GM18511 (cell line): Measurements from ENCODE around the gene PLAC8.
"Not testable (repeated sequence)": the region's sequence is repeated elsewhere in the genome, so short reads cannot be mapped to it uniquely, and the experiment has no call there.

Experiments
- ATAC-seq: cut with Tn5 transposase; IDR thresholded peaks from one replicate; pipeline ENCODE4 v1.9.1; 2021; ENCODE audit warnings: mild to moderate bottlenecking, moderate library complexity; ENCODE audit not compliant: unreplicated experiment

PLAC8 gene

GRCh38 chr4:83112678-83113428 is 1.7 kb downstream of the PLAC8 start:
- ATAC-seq = no peak

- ATAC-seq = peak; percentile 39
These were observed 2.3 kb downstream of the PLAC8 start for GRCh38 chr4:83112231-83112630.

- ATAC-seq = not testable (repeated sequence)
These were observed 2.8 kb downstream of the PLAC8 start for GRCh38 chr4:83111751-83112141.

- ATAC-seq = no peak
These were observed 3.4 kb downstream of the PLAC8 start for GRCh38 chr4:83110970-83111750.

- ATAC-seq = peak; percentile 72
These were observed 4.1 kb downstream of the PLAC8 start for GRCh38 chr4:83110223-83110945.

GRCh38 chr4:83109480-83110222 is 4.9 kb downstream of the PLAC8 start:
- ATAC-seq = peak; percentile 28

- ATAC-seq = no peak
These were observed 6.2 kb downstream of the PLAC8 start for GRCh38 chr4:83108101-83108861.

- ATAC-seq = no peak
These were observed 6.9 kb downstream of the PLAC8 start for GRCh38 chr4:83107631-83108030.

- ATAC-seq = no peak
These were observed 9.5 kb downstream of the PLAC8 start for GRCh38 chr4:83104991-83105390.

GRCh38 chr4:83096397-83096796 is 18.1 kb downstream of the PLAC8 start:
- no peak for ATAC-seq

- no peak for ATAC-seq
These were observed 21.4 kb downstream of the PLAC8 start for GRCh38 chr4:83093060-83093640.

GRCh38 chr4:83089410-83090157 is 24.9 kb downstream of the PLAC8 start:
- no peak for ATAC-seq

- ATAC-seq = not testable (repeated sequence)
These were observed 29.6 kb downstream of the PLAC8 start for GRCh38 chr4:83084956-83085355.

- peak; percentile 53 for ATAC-seq
These were observed 30.5 kb downstream of the PLAC8 start for GRCh38 chr4:83083925-83084475.

- peak; percentile 33 for ATAC-seq
These were observed 31.8 kb downstream of the PLAC8 start for GRCh38 chr4:83082777-83083176.

- no peak for ATAC-seq
These were observed 34.0 kb downstream of the PLAC8 start for GRCh38 chr4:83080561-83080960.

- ATAC-seq = no peak
These were observed 39.0 kb downstream of the PLAC8 start for GRCh38 chr4:83075311-83076095.

GRCh38 chr4:83074783-83075182 is 39.7 kb downstream of the PLAC8 start:
- ATAC-seq = not testable (repeated sequence)
